NCI-H1092 (cell line): ENCODE data around the gene PPP2R2B.

Experiments used
- DNase-seq: peaks from one replicate; lab custom pipeline; 2025; lab: John Stamatoyannopoulos, UW

Gene PPP2R2B

GRCh38 chr5:146548781-146549449 is 329.6 kb downstream of the PPP2R2B start:
- no peak for DNase-seq

- DNase-seq = no peak
Observed at GRCh38 chr5:146544232-146544631, 334.3 kb downstream of the PPP2R2B start.

- peak; percentile 42 for DNase-seq
Observed at GRCh38 chr5:146541958-146542849, 336.4 kb downstream of the PPP2R2B start.

- no peak for DNase-seq
Observed at GRCh38 chr5:146540414-146540813, 338.1 kb downstream of the PPP2R2B start.

GRCh38 chr5:146539973-146540372 is 338.6 kb downstream of the PPP2R2B start:
- DNase-seq = no peak

- no peak for DNase-seq
Observed at GRCh38 chr5:146538432-146538831, 340.1 kb downstream of the PPP2R2B start.

- no peak for DNase-seq
Observed at GRCh38 chr5:146533882-146534281, 344.7 kb downstream of the PPP2R2B start.

- DNase-seq = peak; percentile 59
Observed at GRCh38 chr5:146533260-146533857, 345.2 kb downstream of the PPP2R2B start.
